GM12878 (cell line): ENCODE results near the gene ZNF532.

Experiments
- EZH2 ChIP-seq: IDR thresholded peaks from 2 replicates; pipeline ENCODE4 v1.6.1; 2012; ENCODE audit warnings: low read depth, mild to moderate bottlenecking, control low read depth, inconsistent platforms, low read length, borderline replicate concordance; ENCODE audit not compliant: control insufficient read depth
- GABPA ChIP-seq: IDR thresholded peaks from 2 replicates; pipeline ENCODE4 v1.6.1; 2014; ENCODE audit warnings: antibody characterized with exemption, low read depth, mild to moderate bottlenecking, inconsistent platforms
- HDAC6 ChIP-seq: fragments of 200-600 bp; sonication (generic); IDR thresholded peaks from one replicate; pipeline ENCODE4 v1.8.0; 2017; ENCODE audit warnings: antibody characterized with exemption; ENCODE audit not compliant: unreplicated experiment
- MTA2 ChIP-seq: fragments of 450-650 bp; IDR thresholded peaks from 2 replicates; pipeline ENCODE4 v1.6.1; 2016; ENCODE audit warnings: low read depth, mild to moderate bottlenecking, moderate library complexity
- RCOR1 ChIP-seq: conservative IDR thresholded peaks from 2 replicates; pipeline ENCODE4 v1.6.1; 2012; ENCODE audit warnings: low read depth, low read length, improper control_type of control experiment
- TF ChIP-seq, protein P1 (sequence below), 3 experiments: IDR thresholded peaks in 2 of 3; conservative IDR thresholded peaks in 1 of 3; 2 replicates each; pipeline ENCODE4 v1.5.1; 2011; ENCODE audit warnings: low read depth in 3 of 3, low read length in 3 of 3, mild to moderate bottlenecking in 3 of 3, control low read depth in 2 of 3, moderate library complexity in 2 of 3, inconsistent platforms in 1 of 3, mixed read lengths in 1 of 3; ENCODE audit not compliant: control insufficient read depth in 2 of 3, insufficient read depth in 1 of 3; ENCODE audit errors: extremely low read depth in 1 of 3

DNA sequence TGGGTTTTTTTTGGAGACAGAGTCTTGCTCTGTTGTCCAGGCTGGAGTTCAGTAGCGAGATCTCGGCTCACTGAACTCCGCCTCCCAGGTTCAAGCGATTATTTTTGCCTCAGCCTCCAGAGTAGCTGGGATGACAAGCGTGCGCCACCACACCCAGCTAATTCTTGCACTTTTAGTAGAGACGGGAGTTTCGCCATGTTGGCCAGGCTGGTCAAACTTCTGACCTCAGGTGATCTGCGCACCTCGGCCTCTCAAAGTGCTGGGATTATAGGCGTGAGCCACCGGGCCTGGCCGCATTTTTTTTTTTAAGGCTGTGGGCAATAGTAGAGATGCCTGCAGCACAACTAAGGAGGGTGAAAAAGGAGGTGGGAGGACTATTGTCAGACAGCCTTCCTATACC is 41.7 kb upstream of the ZNF532 start:
- no peak for TF ChIP-seq HDAC6
- no peak for TF ChIP-seq EZH2
- TF ChIP-seq, protein P1, sequence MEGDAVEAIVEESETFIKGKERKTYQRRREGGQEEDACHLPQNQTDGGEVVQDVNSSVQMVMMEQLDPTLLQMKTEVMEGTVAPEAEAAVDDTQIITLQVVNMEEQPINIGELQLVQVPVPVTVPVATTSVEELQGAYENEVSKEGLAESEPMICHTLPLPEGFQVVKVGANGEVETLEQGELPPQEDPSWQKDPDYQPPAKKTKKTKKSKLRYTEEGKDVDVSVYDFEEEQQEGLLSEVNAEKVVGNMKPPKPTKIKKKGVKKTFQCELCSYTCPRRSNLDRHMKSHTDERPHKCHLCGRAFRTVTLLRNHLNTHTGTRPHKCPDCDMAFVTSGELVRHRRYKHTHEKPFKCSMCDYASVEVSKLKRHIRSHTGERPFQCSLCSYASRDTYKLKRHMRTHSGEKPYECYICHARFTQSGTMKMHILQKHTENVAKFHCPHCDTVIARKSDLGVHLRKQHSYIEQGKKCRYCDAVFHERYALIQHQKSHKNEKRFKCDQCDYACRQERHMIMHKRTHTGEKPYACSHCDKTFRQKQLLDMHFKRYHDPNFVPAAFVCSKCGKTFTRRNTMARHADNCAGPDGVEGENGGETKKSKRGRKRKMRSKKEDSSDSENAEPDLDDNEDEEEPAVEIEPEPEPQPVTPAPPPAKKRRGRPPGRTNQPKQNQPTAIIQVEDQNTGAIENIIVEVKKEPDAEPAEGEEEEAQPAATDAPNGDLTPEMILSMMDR (IDR thresholded peaks at IDR 0.05 in 2 of 3, conservative IDR thresholded peaks at IDR 0.05 in 1 of 3; ENCODE audit: control insufficient read depth in 2 of 3, extremely low read depth in 1 of 3, insufficient read depth in 1 of 3, low read depth in 3 of 3, low read length in 3 of 3) = no peak
- TF ChIP-seq RCOR1 = no peak
- no peak for TF ChIP-seq GABPA
- no peak for TF ChIP-seq MTA2
